Stomach (tissue), 9 donors: ENCODE results near the gene TMEM134. TPM values are rescaled to one million over a fixed set of nuclear protein-coding genes. Genes with fewer than 3 reads are reported as not detected.
"Not testable (repeated sequence)": the region's sequence is repeated elsewhere in the genome, so short reads cannot be mapped to it uniquely, and the experiment has no call there.

Source experiments
- DNase-seq, 2 donors: peaks; one replicate each; pipeline versions ENCODE4 v3.0.0 to v3.0.0-alpha.2; 2013 to 2019
- H3K27ac ChIP-seq, 5 donors: fragments of 200-600 bp in 4 of 5; sonication (generic) in 4 of 5; one replicate each; pipeline ENCODE4 v1.5.1; 2013 to 2019; ENCODE audit warnings: mild to moderate bottlenecking in 1 of 5, moderate library complexity in 1 of 5
- H3K27me3 ChIP-seq, 3 donors: fragments of 200-600 bp; sonication (generic); one replicate each; pipeline ENCODE4 v1.5.1; 2017 to 2019; ENCODE audit warnings: mixed run types in 1 of 3
- H3K36me3 ChIP-seq, 4 donors: fragments of 200-600 bp; sonication (generic); 1 replicate in 3 of 4; 2 replicates in 1 of 4; pipeline ENCODE4 v1.5.1; 2016 to 2019
- H3K4me1 ChIP-seq, 4 donors: fragments of 200-600 bp; sonication (generic); one replicate each; pipeline ENCODE4 v1.5.1; 2016 to 2019
- H3K4me3 ChIP-seq, 4 donors: fragments of 200-600 bp; sonication (generic) in 3 of 4; one replicate each; pipeline ENCODE4 v1.5.1; 2016 to 2019; ENCODE audit warnings: mild to moderate bottlenecking in 1 of 4
- H3K9me3 ChIP-seq, 4 donors: fragments of 200-600 bp; sonication (generic); one replicate each; pipeline ENCODE4 v1.5.1; 2016 to 2019
- EP300 ChIP-seq: sonication (generic); formaldehyde crosslinking; IDR thresholded peaks from one replicate; pipeline ENCODE4 v1.6.1; 2017; ENCODE audit warnings: antibody characterized with exemption
- POLR2A ChIP-seq, 4 donors: fragments of 450-650 bp; IDR thresholded peaks; one replicate each; pipeline ENCODE4 v1.6.1; 2016; ENCODE audit warnings: antibody characterized with exemption in 4 of 4, control low read depth in 2 of 4, mild to moderate bottlenecking in 1 of 4, moderate library complexity in 1 of 4
- POLR2AphosphoS5 ChIP-seq, 3 donors: sonication (generic); formaldehyde crosslinking; IDR thresholded peaks; one replicate each; pipeline ENCODE4 v1.6.1; 2016; ENCODE audit warnings: antibody characterized with exemption in 3 of 3
- WGBS, 5 donors: extraction: QIAGEN DNeasy Blood & Tissue Kit in 3 of 5; methylation state at CpG; one replicate each; pipeline versions ENCODE4 v1.1.5 to v1.1.7; 2013 to 2018; 5-methylcytosine and 5-hydroxymethylcytosine counted together
- intact Hi-C: fragments of 100-400 bp; cut with DNase I; formaldehyde crosslinking; loops from one replicate; pipeline ENCODE4 v1.15.1; 2023; ENCODE audit warnings: low total_unique reads
- polyA plus RNA-seq, 3 donors: library from polyadenylated mRNA; stranded (reverse); fragments of 200-250 nt; gene quantifications; one replicate each; pipeline ENCODE4 v1.2.3, GENCODE V29; 2013
- total RNA-seq, 5 donors: library from RNA; depleted of rRNA; stranded (reverse); fragments of >200 nt; gene quantifications; one replicate each; pipeline versions ENCODE4 v1.1.0 to v1.2.3, GENCODE V29; 2014 to 2016
- TF ChIP-seq, protein P1 (sequence below), 7 experiments: fragments of 450-650 bp in 4 of 7; fragments of 200-600 bp in 3 of 7; sonication (generic) in 3 of 7; IDR thresholded peaks; one replicate each; pipeline ENCODE4 v1.5.1; 2016 to 2019; ENCODE audit warnings: antibody characterized with exemption in 7 of 7, control low read depth in 2 of 7, mild to moderate bottlenecking in 1 of 7
- donor health status: healthy with polysubstance abuse.
- donor health status: Bipolar disorder and iron deficiency.
- donor health status: healthy.

The TMEM134 gene
- total and polyA plus RNA-seq, 8 donors = 57.6 to 392 (median 128) TPM

DNA sequence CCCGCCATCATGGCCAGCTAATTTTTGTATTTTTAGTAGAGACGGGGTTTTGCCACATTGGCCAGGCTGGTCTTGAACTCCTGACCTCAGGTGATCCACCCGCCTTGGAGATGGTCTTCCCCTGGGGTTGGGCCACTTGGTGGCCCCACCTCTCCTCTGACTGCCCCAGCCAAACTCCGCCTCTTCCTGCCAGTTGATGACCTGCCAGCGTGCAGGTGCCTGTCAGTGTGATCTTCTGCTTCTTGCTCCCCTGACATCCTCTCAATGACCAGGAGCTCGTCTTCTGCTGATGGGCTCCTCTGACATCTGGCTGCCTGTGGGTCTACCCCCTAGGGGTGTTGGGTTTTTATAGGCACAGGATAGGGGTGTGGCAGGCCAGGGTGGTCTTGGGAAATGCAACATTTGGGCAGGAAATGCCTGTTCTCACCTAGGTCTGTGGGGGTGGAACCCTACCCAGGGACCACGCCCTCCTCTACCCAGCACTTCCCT lies 16.9 kb upstream of the TMEM134 start:
- H3K9me3 ChIP-seq, H3K4me3 ChIP-seq, intact Hi-C loops, H3K27me3 ChIP-seq: not testable (repeated sequence)
- peak in 1 of 3 donors; percentile 13 for TF ChIP-seq POLR2AphosphoS5 (IDR thresholded peaks at IDR 0.05)
- peak in 1 of 2 donors; percentile 46 for DNase-seq
- Histone ChIP-seq H3K27ac (peak overlapping the region in 1 of 5 donors; percentile 87), H3K36me3 (peaks cover 21 to 45% (median 40%) of the 10 kb centered on the region in 4 donors), H3K4me1 (peaks cover 17 to 45% (median 41%) of the 10 kb centered on the region in 4 donors)
- 73 to 91% (median 83%) methylated on average over 7 of the region's 7 CpGs for WGBS, 5 donors

DNA sequence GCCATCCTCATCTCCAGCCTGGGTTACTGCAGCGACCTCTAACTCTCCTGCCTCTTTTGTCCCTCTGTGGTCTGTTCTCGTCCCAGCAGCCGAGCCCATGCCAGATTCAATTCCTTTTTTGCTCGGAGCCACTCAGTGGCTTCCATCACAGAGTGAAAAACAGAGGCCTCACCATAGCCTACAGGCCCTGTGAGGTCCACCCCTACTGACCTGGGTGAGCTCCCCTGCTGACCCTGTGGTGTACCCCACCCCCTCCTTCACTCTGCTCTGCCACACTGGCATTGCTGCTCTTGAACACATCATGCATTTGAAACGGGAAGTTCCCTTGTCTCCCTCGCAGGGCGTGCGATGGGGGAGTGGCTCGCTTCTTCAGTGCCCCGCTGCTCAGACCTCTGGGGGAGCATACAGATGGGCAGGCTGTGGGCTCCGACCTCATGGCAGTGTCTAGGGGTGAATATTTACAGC lies 15.8 kb upstream of the TMEM134 start:
- 70 to 80% (median 73%) methylated on average over 10 to 11 of the region's 11 CpGs for WGBS, 5 donors
- intact Hi-C loops = no loop called here
- peak in 1 of 2 donors; percentile 42 for DNase-seq
- Histone ChIP-seq H3K27me3 (no peaks in the 10 kb centered on the region), H3K9me3 (no peaks in the 10 kb centered on the region), H3K4me3 (peak overlapping the region in 2 of 4 donors; percentile 9 to 57), H3K4me1 (peaks cover 17 to 45% (median 41%) of the 10 kb centered on the region in 4 donors), H3K36me3 (peaks cover 10 to 35% (median 30%) of the 10 kb centered on the region in 4 donors), H3K27ac (peak overlapping the region in 4 of 5 donors; percentile 33 to 88 (median 62))
- TF ChIP-seq POLR2AphosphoS5 (IDR thresholded peaks at IDR 0.05) = no peak
- TF ChIP-seq POLR2A (IDR thresholded peaks at IDR 0.05) = no peak
- TF ChIP-seq, protein P1, sequence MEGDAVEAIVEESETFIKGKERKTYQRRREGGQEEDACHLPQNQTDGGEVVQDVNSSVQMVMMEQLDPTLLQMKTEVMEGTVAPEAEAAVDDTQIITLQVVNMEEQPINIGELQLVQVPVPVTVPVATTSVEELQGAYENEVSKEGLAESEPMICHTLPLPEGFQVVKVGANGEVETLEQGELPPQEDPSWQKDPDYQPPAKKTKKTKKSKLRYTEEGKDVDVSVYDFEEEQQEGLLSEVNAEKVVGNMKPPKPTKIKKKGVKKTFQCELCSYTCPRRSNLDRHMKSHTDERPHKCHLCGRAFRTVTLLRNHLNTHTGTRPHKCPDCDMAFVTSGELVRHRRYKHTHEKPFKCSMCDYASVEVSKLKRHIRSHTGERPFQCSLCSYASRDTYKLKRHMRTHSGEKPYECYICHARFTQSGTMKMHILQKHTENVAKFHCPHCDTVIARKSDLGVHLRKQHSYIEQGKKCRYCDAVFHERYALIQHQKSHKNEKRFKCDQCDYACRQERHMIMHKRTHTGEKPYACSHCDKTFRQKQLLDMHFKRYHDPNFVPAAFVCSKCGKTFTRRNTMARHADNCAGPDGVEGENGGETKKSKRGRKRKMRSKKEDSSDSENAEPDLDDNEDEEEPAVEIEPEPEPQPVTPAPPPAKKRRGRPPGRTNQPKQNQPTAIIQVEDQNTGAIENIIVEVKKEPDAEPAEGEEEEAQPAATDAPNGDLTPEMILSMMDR (IDR thresholded peaks at IDR 0.05) = no peak
- TF ChIP-seq EP300 = no peak

DNA sequence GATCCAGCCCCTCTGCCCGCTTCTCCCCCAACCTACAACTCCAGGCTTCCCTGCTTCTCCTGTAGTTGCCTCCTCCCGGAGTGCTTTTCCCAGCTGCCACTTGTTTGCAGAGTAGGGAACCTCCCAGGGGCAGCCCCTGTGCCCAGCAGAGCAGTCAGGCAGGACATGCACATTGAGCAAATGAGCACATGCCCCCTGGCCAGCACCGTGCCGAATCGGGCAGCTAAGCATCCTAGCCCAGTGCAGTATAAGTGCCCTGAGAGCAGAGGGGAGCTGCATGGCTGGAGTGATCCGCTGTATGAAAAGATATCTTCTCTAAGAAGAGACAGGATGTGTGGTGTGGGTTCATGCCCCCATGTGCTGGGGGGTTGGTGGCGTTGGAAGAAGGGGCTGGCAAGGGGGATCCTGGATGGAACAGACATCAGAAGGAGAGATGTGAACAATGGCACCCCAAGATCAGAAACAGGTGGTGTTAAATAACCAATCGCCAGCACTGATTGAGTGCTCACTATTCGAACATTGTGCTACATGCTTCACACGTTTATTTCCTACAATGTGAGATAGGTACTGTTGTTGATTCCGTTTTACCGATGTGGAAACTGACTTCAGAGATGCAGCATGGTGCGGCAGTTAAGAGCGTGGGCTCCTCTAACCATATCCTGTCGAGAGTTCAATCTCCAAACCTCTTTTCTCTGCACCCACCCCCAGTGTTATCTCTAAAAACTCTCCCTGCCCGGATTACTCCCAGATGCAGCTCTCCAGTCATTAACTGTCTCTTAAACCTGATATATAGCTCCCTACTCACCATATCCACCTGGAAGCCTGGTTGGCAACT lies 15.0 kb upstream of the TMEM134 start:
- intact Hi-C loops = no loop called here

DNA sequence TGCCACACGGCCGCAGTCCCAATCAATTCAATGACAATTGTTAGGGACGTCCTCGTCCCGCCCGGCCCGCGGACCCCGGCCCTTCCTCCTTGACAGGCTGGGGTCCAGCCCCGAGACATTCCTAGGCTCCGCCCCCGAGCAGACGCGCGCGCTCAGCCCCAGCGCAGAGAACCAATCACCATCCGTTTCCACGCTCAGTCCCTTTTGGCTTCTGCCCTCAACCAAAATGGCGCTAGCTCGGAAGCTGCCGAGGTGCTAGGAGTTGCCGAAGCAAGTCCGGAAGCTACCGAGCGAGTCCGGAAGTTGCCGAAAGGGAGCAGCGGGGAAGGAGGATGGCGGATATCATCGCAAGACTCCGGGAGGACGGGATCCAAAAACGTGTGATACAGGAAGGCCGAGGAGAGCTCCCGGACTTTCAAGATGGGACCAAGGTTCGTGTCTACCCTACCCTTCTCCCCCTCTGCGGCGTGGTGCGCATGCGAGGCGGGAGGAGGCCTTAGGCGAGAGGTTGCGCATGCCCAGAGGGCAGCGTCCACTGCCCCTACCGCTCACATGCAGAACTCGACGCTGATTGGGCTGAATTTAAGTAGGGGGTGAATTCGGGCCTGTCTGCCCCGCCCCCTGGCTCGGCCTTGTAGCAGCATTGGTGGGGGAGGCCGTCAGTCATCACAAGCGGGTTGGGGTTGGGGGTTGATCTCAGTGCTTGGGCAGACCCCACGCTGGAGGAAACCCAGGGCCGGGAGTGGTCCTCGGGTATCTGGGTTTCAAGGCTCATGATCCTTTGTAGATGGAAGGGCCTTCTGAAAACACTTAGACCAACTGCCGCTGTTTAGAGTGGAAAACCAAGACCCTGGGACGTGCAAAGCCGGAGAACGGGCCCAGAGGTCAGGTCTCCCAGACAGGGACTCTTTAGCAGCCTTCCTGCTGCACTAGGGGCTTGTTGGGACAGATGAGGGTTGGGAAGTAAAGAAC lies 14.1 kb upstream of the TMEM134 start, which contains the start of gene AIP:
TSS of gene AIP (plus strand) at position 200 of the 972 bp plus-strand sequence. CDS start at position 333, 133 bp downstream.
- Histone ChIP-seq H3K36me3 (peaks cover 2 to 17% (median 15%) of the 10 kb centered on the region in 4 donors), H3K4me3 (peak within 1 kb of the TSS; percentile 44 to 60 (median 56)), H3K27me3 (no peaks in the 10 kb centered on the region), H3K27ac (peak within 1 kb of the TSS; percentile 62 to 90 (median 87)), H3K4me1 (peaks cover 17 to 45% (median 41%) of the 10 kb centered on the region in 4 donors), H3K9me3 (no peaks in the 10 kb centered on the region)
- intact Hi-C loops = no loop called here
- WGBS, 5 donors = 8 to 11% (median 9%) methylated on average over 51 to 60 of the region's 60 CpGs
- peak; percentile 98 to 99 for DNase-seq
- TF ChIP-seq POLR2AphosphoS5 (IDR thresholded peaks at IDR 0.05) (peak; percentile 30 to 96 (median 63)), POLR2A (IDR thresholded peaks at IDR 0.05) (no peak), EP300 (no peak)
- TF ChIP-seq, protein P1 (IDR thresholded peaks at IDR 0.05) = peak in 3 of 7 experiments; percentile 22 to 41 (median 24)

More for the DNA sequence above, 15.0 kb upstream of the TMEM134 start:
- Histone ChIP-seq H3K9me3 (no peaks in the 10 kb centered on the region), H3K27ac (peak overlapping the region in 4 of 5 donors; percentile 84 to 90 (median 88)), H3K36me3 (peaks cover 3 to 26% (median 22%) of the 10 kb centered on the region in 4 donors), H3K4me1 (peaks cover 17 to 45% (median 41%) of the 10 kb centered on the region in 4 donors), H3K4me3 (peak overlapping the region; percentile 44 to 60 (median 56)), H3K27me3 (no peaks in the 10 kb centered on the region)
- peak in 1 of 2 donors; percentile 53 for DNase-seq
- TF ChIP-seq POLR2A (IDR thresholded peaks at IDR 0.05) = no peak
- TF ChIP-seq, protein P1 (IDR thresholded peaks at IDR 0.05) = no peak
- no peak for TF ChIP-seq EP300
- TF ChIP-seq POLR2AphosphoS5 (IDR thresholded peaks at IDR 0.05) = no peak
- WGBS, 5 donors = 69 to 82% (median 75%) methylated on average over 16 of the region's 16 CpGs
